CD14-positive monocyte (primary cell): ENCODE measurements around the gene POPDC2. TPM values are rescaled to one million over a fixed set of nuclear protein-coding genes. Genes with fewer than 3 reads are reported as not detected.

ENCODE experiments used
- DNase-seq, 3 donors: peaks; one replicate each; pipeline ENCODE4 v3.0.0-alpha.2; 2011 to 2022
- H2AFZ ChIP-seq: 2 replicates; pipeline ENCODE4 v1.6.0; 2012; ENCODE audit warnings: mild to moderate bottlenecking, low read depth, low read length, inconsistent platforms; ENCODE audit not compliant: insufficient read depth, poor library complexity, severe bottlenecking
- H3K27ac ChIP-seq, 2 donors: 1 replicate in 1 of 2; 2 replicates in 1 of 2; pipeline ENCODE4 v1.5.1; 2012 to 2013; ENCODE audit warnings: low read length in 2 of 2, control low read depth in 1 of 2, inconsistent platforms in 1 of 2, low read depth in 1 of 2, mild to moderate bottlenecking in 1 of 2
- H3K27me3 ChIP-seq, 2 donors: one replicate each; pipeline versions ENCODE4 v1.6.0 to v1.6.1; 2011 to 2013; ENCODE audit warnings: low read length in 2 of 2; ENCODE audit not compliant: control insufficient read depth in 2 of 2, insufficient read depth in 2 of 2
- H3K36me3 ChIP-seq, 2 donors: replicated peaks in 1 of 2; 1 replicate in 1 of 2; 2 replicates in 1 of 2; pipeline versions ENCODE4 v1.5.1 to v1.6.1; 2012 to 2013; ENCODE audit warnings: low read length in 2 of 2, control low read depth in 1 of 2, inconsistent platforms in 1 of 2, mild to moderate bottlenecking in 1 of 2; ENCODE audit not compliant: insufficient read depth in 2 of 2, control insufficient read depth in 1 of 2
- H3K4me1 ChIP-seq, 2 donors: 1 replicate in 1 of 2; 2 replicates in 1 of 2; pipeline versions ENCODE4 v1.5.1 to v1.6.1; 2012 to 2013; ENCODE audit warnings: low read length in 2 of 2, control low read depth in 1 of 2, inconsistent platforms in 1 of 2, mild to moderate bottlenecking in 1 of 2, moderate library complexity in 1 of 2; ENCODE audit not compliant: insufficient read depth in 2 of 2, control insufficient read depth in 1 of 2
- H3K4me2 ChIP-seq: replicated peaks from 2 replicates; pipeline ENCODE3; 2012; ENCODE audit warnings: low read length, moderate library complexity, mild to moderate bottlenecking; ENCODE audit not compliant: poor library complexity, severe bottlenecking; ENCODE audit errors: extremely low read depth
- H3K4me3 ChIP-seq, 3 experiments: fragments of 200-600 bp in 1 of 3; sonication (generic) in 1 of 3; replicated peaks in 1 of 3; 1 replicate in 2 of 3; 2 replicates in 1 of 3; pipeline ENCODE4 v1.5.1; 2011 to 2013; ENCODE audit warnings: low read length in 3 of 3, mild to moderate bottlenecking in 3 of 3, control low read depth in 2 of 3, low read depth in 2 of 3, inconsistent platforms in 1 of 3, moderate library complexity in 1 of 3
- H3K79me2 ChIP-seq: 2 replicates; pipeline ENCODE4 v1.6.0; 2012; ENCODE audit warnings: mild to moderate bottlenecking, control low read depth, inconsistent platforms, low read length, moderate library complexity; ENCODE audit not compliant: insufficient read depth
- H3K9ac ChIP-seq: 2 replicates; pipeline ENCODE4 v1.6.0; 2017; ENCODE audit warnings: low read length, mild to moderate bottlenecking; ENCODE audit not compliant: insufficient read depth, poor library complexity, severe bottlenecking
- H3K9me3 ChIP-seq, 2 donors: replicated peaks in 1 of 2; 1 replicate in 1 of 2; 2 replicates in 1 of 2; pipeline versions ENCODE4 v1.5.1 to v1.6.1; 2012 to 2013; ENCODE audit warnings: low read length in 2 of 2, control low read depth in 1 of 2; ENCODE audit not compliant: control insufficient read depth in 1 of 2, insufficient read depth in 1 of 2
- H4K20me1 ChIP-seq: 2 replicates; pipeline ENCODE4 v1.6.0; 2012; ENCODE audit warnings: mild to moderate bottlenecking, low read length, control low read depth, moderate library complexity; ENCODE audit not compliant: insufficient read depth
- H3K27ac Mint-ChIP-seq, 7 donors: one replicate each; pipeline ENCODE4 v1.8.0; 2020; ENCODE audit warnings: mild to moderate bottlenecking in 7 of 7, mixed read lengths in 7 of 7, moderate library complexity in 6 of 7, inconsistent platforms in 2 of 7
- H3K27me3 Mint-ChIP-seq, 3 donors: one replicate each; pipeline ENCODE4 v1.8.0; 2021 to 2022; ENCODE audit warnings: low read depth in 3 of 3, mild to moderate bottlenecking in 3 of 3, mixed read lengths in 3 of 3, moderate library complexity in 3 of 3, inconsistent platforms in 1 of 3
- H3K36me3 Mint-ChIP-seq, 2 donors: one replicate each; pipeline ENCODE4 v1.8.0; 2020; ENCODE audit warnings: mixed read lengths in 2 of 2, inconsistent platforms in 1 of 2, mild to moderate bottlenecking in 1 of 2
- H3K4me1 Mint-ChIP-seq: one replicate; pipeline ENCODE4 v1.8.0; 2020; ENCODE audit warnings: mild to moderate bottlenecking, mixed read lengths
- H3K4me3 Mint-ChIP-seq, 2 donors: one replicate each; pipeline ENCODE4 v1.8.0; 2020; ENCODE audit warnings: mild to moderate bottlenecking in 2 of 2, mixed read lengths in 2 of 2, moderate library complexity in 1 of 2
- H3K9me3 Mint-ChIP-seq, 7 donors: one replicate each; pipeline ENCODE4 v1.8.0; 2020 to 2022; ENCODE audit warnings: mixed read lengths in 7 of 7, mild to moderate bottlenecking in 6 of 7, moderate library complexity in 6 of 7, inconsistent platforms in 2 of 7
- WGBS: methylation state at CpG from one replicate; pipeline ENCODE4 v1.1.5; 2013; ENCODE audit warnings: missing lambda C conversion rate; ENCODE audit not compliant: insufficient coverage; 5-methylcytosine and 5-hydroxymethylcytosine counted together
- intact Hi-C, 2 donors: fragments of 100-400 bp; cut with micrococcal nuclease; formaldehyde crosslinking; loops; one replicate each; pipeline versions ENCODE4 v1.15.0 to v1.15.1; 2023
- polyA plus RNA-seq, 3 donors: library from polyadenylated mRNA; depleted of rRNA in 1 of 3; unstranded in 2 of 3; stranded (reverse) in 1 of 3; fragments of 300-500 nt in 2 of 3; fragments of >200 nt in 1 of 3; fragmentation: Illumina TruSeq in 2 of 3; gene quantifications; 1 replicate in 2 of 3; 2 replicates in 1 of 3; pipeline ENCODE4 v1.2.3, GENCODE V29; 2012 to 2021
- TF ChIP-seq, protein P1 (sequence below): fragments of 200-600 bp; IDR thresholded peaks from one replicate; pipeline ENCODE4 v1.8.0; 2022; ENCODE audit warnings: antibody characterized with exemption, mild to moderate bottlenecking

The POPDC2 gene
- polyA plus RNA-seq, 3 donors: 0.58 to 6.7 (median 0.63) TPM

DNA sequence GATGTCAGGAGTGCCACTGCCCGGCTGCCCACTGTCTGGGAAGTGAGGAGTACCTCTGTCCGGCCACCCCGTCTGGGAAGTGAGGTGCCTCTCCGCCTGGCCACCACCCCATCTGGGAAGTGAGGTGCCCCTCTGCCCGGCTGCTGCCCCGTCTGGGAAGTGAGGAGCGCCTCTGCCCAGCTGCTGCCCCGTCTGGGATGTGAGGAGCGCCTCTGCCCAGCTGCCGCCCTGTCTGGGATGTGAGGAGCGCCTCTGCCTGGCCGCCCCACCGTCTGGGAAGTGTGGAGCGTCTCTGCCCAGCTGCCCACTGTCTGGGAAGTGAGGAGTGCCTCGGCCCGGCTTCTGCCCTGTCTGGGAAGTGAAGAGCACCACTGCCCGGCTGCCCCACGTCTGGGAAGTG lies 13.5 kb upstream of the POPDC2 start:
- no peak overlapping the region for H2AFZ ChIP-seq
- no peak overlapping the region for H3K4me3 Mint-ChIP-seq
- H3K4me2 ChIP-seq: no peak overlapping the region
- H3K27ac ChIP-seq: no peak overlapping the region
- no peak for DNase-seq
- peaks cover 33% of the 10 kb centered on the region for H3K79me2 ChIP-seq
- no peak overlapping the region for H3K9ac ChIP-seq
- H3K27me3 ChIP-seq: no peaks in the 10 kb centered on the region
- peaks cover 61 to 68% of the 10 kb centered on the region in 2 donors for H3K36me3 ChIP-seq
- H3K4me1 Mint-ChIP-seq: peaks cover 18% of the 10 kb centered on the region
- peaks cover 9 to 20% of the 10 kb centered on the region in 2 donors for H3K4me1 ChIP-seq
- TF ChIP-seq, protein P1, sequence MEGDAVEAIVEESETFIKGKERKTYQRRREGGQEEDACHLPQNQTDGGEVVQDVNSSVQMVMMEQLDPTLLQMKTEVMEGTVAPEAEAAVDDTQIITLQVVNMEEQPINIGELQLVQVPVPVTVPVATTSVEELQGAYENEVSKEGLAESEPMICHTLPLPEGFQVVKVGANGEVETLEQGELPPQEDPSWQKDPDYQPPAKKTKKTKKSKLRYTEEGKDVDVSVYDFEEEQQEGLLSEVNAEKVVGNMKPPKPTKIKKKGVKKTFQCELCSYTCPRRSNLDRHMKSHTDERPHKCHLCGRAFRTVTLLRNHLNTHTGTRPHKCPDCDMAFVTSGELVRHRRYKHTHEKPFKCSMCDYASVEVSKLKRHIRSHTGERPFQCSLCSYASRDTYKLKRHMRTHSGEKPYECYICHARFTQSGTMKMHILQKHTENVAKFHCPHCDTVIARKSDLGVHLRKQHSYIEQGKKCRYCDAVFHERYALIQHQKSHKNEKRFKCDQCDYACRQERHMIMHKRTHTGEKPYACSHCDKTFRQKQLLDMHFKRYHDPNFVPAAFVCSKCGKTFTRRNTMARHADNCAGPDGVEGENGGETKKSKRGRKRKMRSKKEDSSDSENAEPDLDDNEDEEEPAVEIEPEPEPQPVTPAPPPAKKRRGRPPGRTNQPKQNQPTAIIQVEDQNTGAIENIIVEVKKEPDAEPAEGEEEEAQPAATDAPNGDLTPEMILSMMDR: no peak
- H3K9me3 Mint-ChIP-seq: no peaks in the 10 kb centered on the region
- H3K4me3 ChIP-seq: no peak overlapping the region
- no peaks in the 10 kb centered on the region for H3K27me3 Mint-ChIP-seq
- H3K36me3 Mint-ChIP-seq: peaks cover 62 to 63% of the 10 kb centered on the region in 2 donors
- no peaks in the 10 kb centered on the region for H4K20me1 ChIP-seq
- H3K9me3 ChIP-seq: no peaks in the 10 kb centered on the region
- 98% methylated on average over 8 of the region's 18 CpGs for WGBS
- intact Hi-C loops: loop anchor here in 1 of 2 donors (10.0 kb wide), 1 partner anchor 209 kb away; the partner anchor contains the start of genes POGLUT1 and TMEM39A
- H3K27ac Mint-ChIP-seq: no peak overlapping the region

GRCh38 chr3:119672776-119673175 lies 12.4 kb upstream of the POPDC2 start:
- peaks cover 7 to 17% of the 10 kb centered on the region in 2 donors for H3K4me1 ChIP-seq
- H3K27ac ChIP-seq: no peak overlapping the region
- no peak overlapping the region for H3K27ac Mint-ChIP-seq
- H3K9me3 Mint-ChIP-seq: no peaks in the 10 kb centered on the region
- H3K4me2 ChIP-seq: no peak overlapping the region
- intact Hi-C loops: loop anchor here in 1 of 2 donors (10.0 kb wide), 1 partner anchor 208 kb away; the partner anchor contains the start of genes POGLUT1 and TMEM39A
- no peak overlapping the region for H3K4me3 Mint-ChIP-seq
- peaks cover 33% of the 10 kb centered on the region for H3K79me2 ChIP-seq
- no peaks in the 10 kb centered on the region for H3K27me3 Mint-ChIP-seq
- 100% methylated on average over 1 of the region's 2 CpGs for WGBS
- H3K9me3 ChIP-seq: no peaks in the 10 kb centered on the region
- peaks cover 17% of the 10 kb centered on the region for H3K4me1 Mint-ChIP-seq
- no peaks in the 10 kb centered on the region for H4K20me1 ChIP-seq
- no peak for DNase-seq
- no peak overlapping the region for H2AFZ ChIP-seq
- H3K36me3 ChIP-seq: peaks cover 69 to 79% of the 10 kb centered on the region in 2 donors
- H3K9ac ChIP-seq: no peak overlapping the region
- peaks cover 66 to 71% of the 10 kb centered on the region in 2 donors for H3K36me3 Mint-ChIP-seq
- H3K27me3 ChIP-seq: no peaks in the 10 kb centered on the region
- H3K4me3 ChIP-seq: no peak overlapping the region
- TF ChIP-seq, protein P1: no peak
